B cell (primary cell): ENCODE measurements around the gene ELMO3. TPM values are rescaled to one million over a fixed set of nuclear protein-coding genes. Genes with fewer than 3 reads are reported as not detected.

Experiments
- ATAC-seq: fragments of 200-7000 bp; cut with Tn5 transposase; one replicate; pipeline ENCODE4 v1.10.0; 2021; ENCODE audit warnings: low read depth, mild to moderate bottlenecking, moderate number of reproducible peaks, moderate library complexity
- CTCF ChIA-PET: fragments of 350-600 bp; sonication (Branson Sonifier 250); formaldehyde crosslinking; loops from one replicate; lab custom pipeline; 2021; ENCODE audit warnings: antibody characterized with exemption, inconsistent platforms; lab: Charles Lee
- POLR2A ChIA-PET: fragments of 350-600 bp; sonication (Branson Sonifier 250); formaldehyde crosslinking; loops from one replicate; lab custom pipeline; 2021; ENCODE audit warnings: antibody characterized with exemption; lab: Charles Lee
- DNase-seq: peaks from one replicate; pipeline ENCODE4 v3.0.0; 2013
- H2AFZ ChIP-seq: 2 replicates; pipeline ENCODE4 v1.6.1; 2012; ENCODE audit warnings: mild to moderate bottlenecking, low read depth, low read length; ENCODE audit not compliant: insufficient read depth, poor library complexity, severe bottlenecking
- H3K27ac ChIP-seq, 2 donors: 1 replicate in 1 of 2; 2 replicates in 1 of 2; pipeline ENCODE4 v1.5.1; 2012 to 2013; ENCODE audit warnings: low read length in 2 of 2, mild to moderate bottlenecking in 2 of 2, moderate library complexity in 1 of 2
- H3K27me3 ChIP-seq, 4 experiments: fragments of 200-600 bp in 1 of 4; sonication (generic) in 1 of 4; replicated peaks in 1 of 4; 1 replicate in 2 of 4; 2 replicates in 2 of 4; pipeline versions ENCODE4 v1.6.1 to v1.7.0; 2013 to 2016; ENCODE audit warnings: low read length in 3 of 4, mild to moderate bottlenecking in 2 of 4, mixed read lengths in 1 of 4, moderate library complexity in 1 of 4; ENCODE audit not compliant: insufficient read depth in 4 of 4, control insufficient read depth in 3 of 4; ENCODE audit errors: control extremely low read depth in 1 of 4
- H3K36me3 ChIP-seq, 2 experiments: replicated peaks in 1 of 2; 1 replicate in 1 of 2; 2 replicates in 1 of 2; pipeline versions ENCODE4 v1.6.1 to v1.7.1; 2013; ENCODE audit warnings: low read length in 1 of 2; ENCODE audit not compliant: insufficient read depth in 2 of 2, control insufficient read depth in 1 of 2; ENCODE audit errors: control extremely low read depth in 1 of 2, extremely low read depth in 1 of 2
- H3K4me1 ChIP-seq, 2 donors: fragments of 200-600 bp in 1 of 2; sonication (generic) in 1 of 2; 1 replicate in 1 of 2; 2 replicates in 1 of 2; pipeline versions ENCODE4 v1.5.1 to v1.6.1; 2013 to 2017; ENCODE audit warnings: low read length in 2 of 2; ENCODE audit not compliant: control insufficient read depth in 2 of 2, insufficient read depth in 2 of 2
- H3K4me2 ChIP-seq: replicated peaks from 2 replicates; pipeline ENCODE3; 2012; ENCODE audit warnings: mild to moderate bottlenecking, low read depth, low read length; ENCODE audit not compliant: poor library complexity, severe bottlenecking
- H3K4me3 ChIP-seq, 5 experiments: fragments of 200-600 bp in 1 of 5; sonication (generic) in 1 of 5; 1 replicate in 3 of 5; 2 replicates in 2 of 5; pipeline versions ENCODE4 v1.5.1 to v1.7.0; 2011 to 2016; ENCODE audit warnings: low read length in 4 of 5, mild to moderate bottlenecking in 4 of 5, low read depth in 2 of 5, control low read depth in 1 of 5, moderate library complexity in 1 of 5; ENCODE audit not compliant: insufficient read depth in 1 of 5; ENCODE audit errors: control extremely low read depth in 1 of 5, extremely low read depth in 1 of 5
- H3K79me2 ChIP-seq: fragments of 200-600 bp; sonication (generic); one replicate; pipeline ENCODE4 v1.6.0; 2016; ENCODE audit warnings: low read length; ENCODE audit not compliant: control insufficient read depth, insufficient read depth
- H3K9ac ChIP-seq: fragments of 200-600 bp; sonication (generic); 2 replicates; pipeline ENCODE4 v1.6.1; 2017; ENCODE audit warnings: mild to moderate bottlenecking, low read length, moderate library complexity
- H3K9me3 ChIP-seq, 3 donors: one replicate each; pipeline versions ENCODE4 v1.6.1 to v1.7.1; 2013; ENCODE audit warnings: low read length in 2 of 3; ENCODE audit not compliant: control insufficient read depth in 2 of 3, insufficient read depth in 1 of 3; ENCODE audit errors: control extremely low read depth in 1 of 3
- H4K20me1 ChIP-seq: 2 replicates; pipeline ENCODE4 v1.6.0; 2012; ENCODE audit warnings: mild to moderate bottlenecking, low read length; ENCODE audit not compliant: insufficient read depth, control insufficient read depth, poor library complexity, severe bottlenecking
- H3K27ac Mint-ChIP-seq: one replicate; pipeline ENCODE4 v1.8.0; 2021; ENCODE audit warnings: mixed read lengths
- H3K27me3 Mint-ChIP-seq: one replicate; pipeline ENCODE4 v1.8.0; 2021; ENCODE audit warnings: mixed read lengths
- H3K4me1 Mint-ChIP-seq: one replicate; pipeline ENCODE4 v1.8.0; 2021; ENCODE audit warnings: mixed read lengths
- H3K4me3 Mint-ChIP-seq: one replicate; pipeline ENCODE4 v1.8.0; 2021; ENCODE audit warnings: mixed read lengths
- H3K9me3 Mint-ChIP-seq: one replicate; pipeline ENCODE4 v1.8.0; 2022; ENCODE audit warnings: mixed read lengths; ENCODE audit not compliant: insufficient read depth
- CTCF ChIP-seq: fragments of 200-600 bp; IDR thresholded peaks from one replicate; pipeline ENCODE4 v1.8.0; 2022; ENCODE audit warnings: antibody characterized with exemption, mild to moderate bottlenecking
- EZH2 ChIP-seq: IDR thresholded peaks from 2 replicates; pipeline ENCODE4 v1.6.1; 2012; ENCODE audit warnings: borderline replicate concordance, low read depth, mild to moderate bottlenecking, moderate library complexity, low read length; ENCODE audit not compliant: insufficient read depth, poor library complexity, severe bottlenecking
- WGBS: methylation state at CpG from one replicate; pipeline ENCODE4 v1.1.5; 2013; ENCODE audit warnings: missing lambda C conversion rate; ENCODE audit not compliant: insufficient coverage; 5-methylcytosine and 5-hydroxymethylcytosine counted together
- intact Hi-C: fragments of 100-400 bp; cut with micrococcal nuclease; formaldehyde crosslinking; loops from one replicate; pipeline ENCODE4 v1.10.0; 2022
- polyA plus RNA-seq: library from polyadenylated mRNA; depleted of rRNA; stranded (reverse); fragments of >200 nt; gene quantifications from 2 replicates; pipeline ENCODE4 v1.2.3, GENCODE V29; 2012
- total RNA-seq, 2 donors: library from RNA; stranded (reverse); fragments of 120-200 nt in 1 of 2; gene quantifications; 1 replicate in 1 of 2; 2 replicates in 1 of 2; pipeline versions ENCODE4 v1.2.3 to v1.2.4, GENCODE V29; 2013 to 2022

The ELMO3 gene
- total and polyA plus RNA-seq, 2 donors (not counting 1 experiment from before 2014, with no cell fraction given), result 9.1 to 9.6 TPM

- intact Hi-C loops, result loop anchor here (1.0 kb wide), 1 partner anchor 169 kb away; no protein-coding TSS in a partner anchor
- peaks cover 20% of the 10 kb centered on the region for H3K27me3 Mint-ChIP-seq
- H3K9me3 ChIP-seq, result peaks cover 0 to 22% (median 0%) of the 10 kb centered on the region in 3 donors
- peak within 1 kb of the TSS; percentile 56 for H2AFZ ChIP-seq
- H3K4me3 ChIP-seq, result peak within 1 kb of the TSS in 4 of 5 experiments; percentile 33 to 54 (median 44)
- H3K4me1 ChIP-seq, result peaks cover 21 to 22% of the 10 kb centered on the region in 2 donors
- H3K36me3 ChIP-seq, result peaks cover 0 to 26% of the 10 kb centered on the region in 2 experiments
- H3K4me1 Mint-ChIP-seq, result peaks cover 24% of the 10 kb centered on the region
- ChIA-PET POLR2A (interaction anchor here (0.6 kb wide), 1 partner anchor 8 kb away, joined by 3 read pairs; no protein-coding TSS in a partner anchor), CTCF (interaction anchor here (0.6 to 1.5 kb wide), 6 partner anchors 19 to 343 kb away, joined by 3 to 4 read pairs (median 4); partner anchors contain the start of genes CBFB and NOL3)
- peak within 1 kb of the TSS; percentile 52 for H3K9ac ChIP-seq
- WGBS, result 4% methylated on average over 31 of the region's 34 CpGs
- no peaks in the 10 kb centered on the region for H3K9me3 Mint-ChIP-seq
- DNase-seq, result peak; percentile 44
- TF ChIP-seq CTCF, result no peak
- TF ChIP-seq EZH2, result no peak
- peak within 1 kb of the TSS; percentile 79 for H3K4me2 ChIP-seq
- peak within 1 kb of the TSS; percentile 73 for H3K4me3 Mint-ChIP-seq
- no peak within 1 kb of the TSS for H3K27ac Mint-ChIP-seq
- H3K27ac ChIP-seq, result no peak within 1 kb of the TSS
- H4K20me1 ChIP-seq, result peaks cover 22% of the 10 kb centered on the region
- H3K79me2 ChIP-seq, result no peaks in the 10 kb centered on the region
- no peak for ATAC-seq
- peaks cover 0 to 36% (median 10%) of the 10 kb centered on the region in 4 experiments for H3K27me3 ChIP-seq
Observed at GRCh38 chr16:67150833-67151396, 48.0 kb upstream of the ELMO3 start, which contains the start of gene B3GNT9. Gene B3GNT9 (minus strand): TSS chr16:67150998. CDS start chr16:67150485, 513 bp downstream.
